HG02885 (cell line): ENCODE data around the gene ROBO1.

Source experiments
- ATAC-seq: cut with Tn5 transposase; IDR thresholded peaks from one replicate; pipeline ENCODE4 v1.9.1; 2021; ENCODE audit warnings: mild to moderate bottlenecking; ENCODE audit not compliant: unreplicated experiment, poor library complexity

ROBO1 gene

DNA sequence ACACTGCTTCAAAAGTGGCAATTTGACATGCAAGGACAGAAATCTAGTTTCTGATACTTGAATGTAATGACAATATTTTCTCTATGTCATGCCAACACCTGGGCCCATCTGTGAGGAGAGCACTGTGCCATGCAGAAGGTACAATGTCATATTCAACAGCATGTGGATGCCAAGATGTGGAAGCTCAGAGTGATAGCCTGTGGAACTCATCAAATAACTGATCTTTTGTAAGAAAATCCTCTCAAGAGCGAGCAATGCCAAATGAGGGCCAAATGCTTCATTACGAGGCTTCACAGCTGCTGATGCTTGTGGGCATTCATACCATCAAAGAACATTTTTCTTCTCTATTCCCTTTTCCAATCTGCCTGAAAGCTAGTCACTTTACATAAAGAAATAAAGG is 95.1 kb downstream of the ROBO1 start:
- no peak for ATAC-seq

DNA sequence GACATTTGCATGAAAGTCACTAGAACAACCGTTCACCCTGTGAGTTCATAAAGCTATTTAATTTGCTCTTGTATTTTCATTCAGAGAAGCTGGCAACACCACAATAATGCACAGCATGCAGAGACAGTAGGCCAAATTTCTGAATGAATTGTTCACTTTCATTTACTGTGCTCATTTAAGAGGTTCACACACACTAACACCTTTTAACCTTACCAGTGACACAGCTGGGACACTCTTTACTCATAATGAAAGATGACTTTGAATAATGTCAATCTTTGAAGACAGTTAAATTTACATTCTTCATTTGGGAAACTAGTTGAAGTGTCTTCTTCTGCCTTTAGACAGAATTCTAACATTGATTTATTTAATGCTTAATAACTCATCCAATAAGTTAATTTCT is 95.7 kb downstream of the ROBO1 start:
- ATAC-seq, result no peak

- no peak for ATAC-seq
Observed at GRCh38 chr3:79670178-79670577, 97.6 kb downstream of the ROBO1 start.

- ATAC-seq, result no peak
Observed at GRCh38 chr3:79664455-79664854, 103.3 kb downstream of the ROBO1 start.

DNA sequence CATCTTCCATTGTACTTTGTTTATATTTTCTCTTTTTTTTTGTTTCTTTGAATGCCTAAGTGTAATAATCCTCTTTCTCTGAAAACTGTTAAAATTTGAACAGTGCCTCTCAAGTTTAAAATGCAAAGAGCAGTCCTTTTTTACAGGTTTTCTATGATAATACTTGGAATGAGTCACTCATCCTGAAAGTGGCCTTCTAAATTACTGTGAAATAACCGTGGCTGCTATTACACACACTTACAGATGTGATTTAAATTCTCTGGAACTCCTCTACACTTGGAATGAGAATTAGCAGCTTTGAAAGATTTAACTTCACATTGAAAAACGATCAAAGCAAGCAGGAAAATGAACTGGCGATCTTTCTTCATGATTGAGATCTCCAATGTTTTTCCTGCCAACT is 105.9 kb downstream of the ROBO1 start:
- ATAC-seq, result no peak

- ATAC-seq, result no peak
Observed at GRCh38 chr3:79657076-79657475, 110.7 kb downstream of the ROBO1 start.

DNA sequence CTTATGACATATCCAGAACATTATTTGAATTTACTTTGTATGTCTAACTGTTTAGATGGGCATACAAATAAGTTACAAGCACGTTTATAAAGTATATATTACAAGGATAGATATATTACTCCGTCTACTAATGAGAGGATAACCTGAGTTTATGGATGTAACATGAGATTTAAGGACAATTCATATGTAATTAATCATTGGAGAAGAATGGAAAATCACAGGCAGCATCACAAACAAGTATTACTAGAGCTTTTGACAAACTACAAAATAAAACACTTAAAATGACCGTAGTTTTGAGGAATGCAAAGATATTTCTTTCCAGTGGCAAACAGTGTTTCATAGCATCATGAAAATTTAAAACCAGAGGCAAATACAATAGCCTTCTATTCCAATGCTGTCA is 113.8 kb downstream of the ROBO1 start:
- ATAC-seq, result no peak

DNA sequence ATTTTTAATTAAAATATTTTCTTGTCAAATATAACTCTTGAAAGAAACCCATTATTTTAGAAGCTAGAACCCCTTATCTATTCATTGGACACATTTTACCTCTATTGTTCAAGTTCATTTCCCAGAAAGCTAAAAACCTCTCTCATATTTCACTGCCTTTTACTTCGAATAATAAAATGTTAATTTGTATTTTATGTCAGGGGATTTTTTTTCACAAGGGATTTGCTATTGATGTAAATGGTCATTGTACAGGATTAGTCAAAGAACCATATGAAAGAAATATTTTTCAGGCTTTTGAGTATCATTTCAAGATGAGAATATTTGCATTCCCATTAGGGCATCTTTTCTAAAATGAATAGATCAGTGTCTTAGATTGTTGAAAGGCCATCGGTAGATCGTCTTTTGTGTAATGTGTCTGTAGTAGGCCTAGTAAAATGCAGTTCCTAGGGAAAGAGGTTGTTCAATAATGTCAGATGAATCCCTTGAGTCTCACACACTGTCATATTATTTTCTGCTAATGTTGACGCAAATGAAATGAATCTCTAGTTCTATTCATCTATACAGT is 114.5 kb downstream of the ROBO1 start:
- ATAC-seq, result no peak

DNA sequence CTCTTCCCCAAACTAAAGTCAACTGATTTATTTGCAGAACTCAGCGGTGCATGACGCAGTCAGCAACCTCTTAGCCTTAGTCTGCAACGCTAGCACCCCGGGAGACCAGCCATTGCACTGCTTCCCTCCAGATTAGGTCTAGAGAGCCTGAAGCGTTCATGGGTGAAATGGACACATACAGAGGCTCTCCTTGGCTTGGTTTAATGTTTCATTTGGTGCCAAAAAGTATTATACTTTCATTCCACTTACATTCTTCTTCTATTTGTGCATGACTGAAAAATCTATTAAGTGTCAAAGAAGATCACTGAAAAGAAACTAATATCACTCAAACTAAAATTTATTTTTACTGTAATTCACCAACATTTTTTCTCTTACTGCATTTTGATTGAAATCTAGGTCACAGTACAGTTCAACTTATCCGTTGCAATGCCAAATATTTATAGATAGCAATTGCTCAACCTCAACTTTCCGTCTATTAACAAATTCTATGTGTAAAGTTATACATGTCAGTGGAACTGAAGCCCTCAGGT is 116.2 kb downstream of the ROBO1 start:
- no peak for ATAC-seq

GRCh38 chr3:79639855-79640254 is 127.9 kb downstream of the ROBO1 start:
- no peak for ATAC-seq

GRCh38 chr3:79636372-79636771 is 131.4 kb downstream of the ROBO1 start:
- ATAC-seq, result no peak

DNA sequence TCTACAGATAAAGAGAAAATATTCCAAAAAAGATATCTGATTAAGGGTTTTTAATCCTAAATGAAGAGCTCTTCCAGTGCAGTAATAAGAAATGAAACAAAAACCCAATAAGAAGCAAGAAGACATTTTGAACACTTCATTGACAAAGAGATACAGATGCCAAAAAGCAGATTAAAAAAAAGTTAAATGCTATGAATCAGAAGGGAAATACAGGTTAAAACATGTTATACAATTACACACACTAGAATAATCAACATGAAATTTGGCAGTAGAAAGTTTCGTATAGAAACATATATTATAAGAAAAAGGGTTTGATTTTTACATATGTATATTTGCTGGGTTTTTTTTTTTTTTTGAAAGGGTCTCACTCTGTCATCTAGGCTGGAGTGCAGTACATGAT is 135.0 kb downstream of the ROBO1 start:
- ATAC-seq, result no peak

- ATAC-seq, result no peak
Observed at GRCh38 chr3:79618883-79619282, 148.9 kb downstream of the ROBO1 start.

GRCh38 chr3:79606414-79606813 is 161.4 kb downstream of the ROBO1 start:
- ATAC-seq, result no peak

DNA sequence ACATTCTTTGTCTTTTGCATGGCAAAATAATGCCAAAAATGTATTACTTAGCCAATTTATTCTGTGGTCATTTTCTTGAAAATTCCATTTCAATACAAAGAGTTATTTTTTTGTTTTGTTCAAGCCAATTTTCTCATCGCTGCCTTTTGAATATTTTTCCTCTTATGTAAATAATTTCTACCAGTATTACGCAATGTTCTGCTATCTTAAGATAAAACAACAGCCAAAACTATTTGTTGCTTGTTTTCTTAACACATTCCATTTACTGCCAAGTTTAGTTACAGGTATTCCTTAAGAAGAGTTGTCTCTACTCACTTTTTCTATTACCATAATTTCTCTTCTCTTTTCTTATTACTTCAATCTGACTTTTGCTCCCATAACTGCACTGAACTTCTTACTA is 163.1 kb downstream of the ROBO1 start:
- no peak for ATAC-seq

- no peak for ATAC-seq
Observed at GRCh38 chr3:79602385-79602784, 165.4 kb downstream of the ROBO1 start.

DNA sequence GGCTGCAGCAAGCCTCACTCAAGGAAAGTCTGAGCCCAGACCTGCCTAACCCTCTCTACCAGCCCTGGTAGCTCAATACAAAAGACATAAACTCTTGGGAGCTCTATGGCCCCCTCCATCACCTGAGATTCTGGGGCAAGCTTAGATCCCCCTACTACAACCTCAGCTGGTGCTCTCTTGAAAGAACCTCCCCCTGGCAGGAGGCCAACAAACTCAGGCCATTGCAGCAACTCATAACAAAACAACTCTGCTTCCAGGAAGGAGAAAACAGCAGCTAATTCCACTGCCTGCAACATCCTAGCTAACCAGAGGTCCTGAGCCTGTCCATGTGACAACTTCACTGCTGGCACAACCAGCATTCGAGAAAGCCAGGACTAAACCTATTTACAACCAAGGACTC is 169.2 kb downstream of the ROBO1 start:
- no peak for ATAC-seq

DNA sequence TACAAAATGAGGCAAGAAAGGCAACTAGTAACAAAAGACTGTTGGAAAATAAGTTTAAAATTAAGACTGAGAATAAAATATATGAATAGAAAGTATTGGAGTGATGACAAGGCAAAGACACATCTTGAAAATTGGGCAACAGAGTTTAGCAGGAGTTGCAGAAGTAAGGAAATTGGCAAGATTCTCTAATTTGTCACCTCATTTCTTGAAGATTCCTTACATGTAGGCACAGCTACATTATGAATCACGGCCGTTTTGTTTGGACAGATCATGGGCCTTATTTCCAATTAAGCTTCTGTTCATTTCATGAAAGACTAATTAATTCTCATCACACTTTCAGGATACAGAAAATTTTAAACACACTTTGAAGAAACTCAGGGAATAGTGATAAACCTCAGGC is 170.1 kb downstream of the ROBO1 start:
- ATAC-seq, result no peak

DNA sequence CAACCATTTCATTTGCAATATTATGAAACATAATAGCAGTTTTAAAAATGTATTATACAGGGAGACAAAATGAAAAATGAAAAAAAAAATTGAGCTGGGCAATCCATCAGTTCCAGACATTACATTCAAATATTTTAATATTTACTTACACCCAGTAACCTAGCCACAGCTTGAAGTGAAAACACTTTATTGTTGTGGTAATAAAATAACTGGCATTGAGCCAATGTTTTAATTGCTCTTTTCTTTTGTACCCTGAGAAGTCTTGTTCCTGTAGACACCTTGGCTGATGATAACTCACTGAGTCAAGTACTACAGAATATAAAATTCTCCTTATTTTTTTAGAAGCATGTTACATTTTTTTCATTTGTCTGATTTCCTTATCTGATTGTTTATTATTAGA is 180.6 kb downstream of the ROBO1 start:
- no peak for ATAC-seq

DNA sequence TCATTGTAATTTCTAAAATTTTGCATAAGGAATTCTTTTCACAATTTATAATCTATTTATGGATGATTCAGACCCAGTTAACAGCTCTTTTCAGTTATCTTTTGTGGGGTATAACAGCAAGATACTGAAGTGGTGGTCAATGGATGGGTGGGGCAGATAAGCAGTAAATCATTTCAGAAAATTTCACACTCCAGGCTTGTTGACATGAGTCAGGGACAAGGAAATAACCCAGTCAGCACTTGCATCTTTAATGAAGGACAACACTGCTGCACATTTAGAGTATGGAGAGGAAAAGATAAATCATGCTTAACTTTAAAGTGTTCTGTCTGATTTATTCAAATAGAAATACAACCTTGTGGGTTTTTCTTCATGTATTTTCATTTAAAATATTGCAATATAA is 181.6 kb downstream of the ROBO1 start:
- no peak for ATAC-seq

- ATAC-seq, result no peak
Observed at GRCh38 chr3:79572930-79573329, 194.9 kb downstream of the ROBO1 start.

- no peak for ATAC-seq
Observed at GRCh38 chr3:79568938-79569337, 198.9 kb downstream of the ROBO1 start.

DNA sequence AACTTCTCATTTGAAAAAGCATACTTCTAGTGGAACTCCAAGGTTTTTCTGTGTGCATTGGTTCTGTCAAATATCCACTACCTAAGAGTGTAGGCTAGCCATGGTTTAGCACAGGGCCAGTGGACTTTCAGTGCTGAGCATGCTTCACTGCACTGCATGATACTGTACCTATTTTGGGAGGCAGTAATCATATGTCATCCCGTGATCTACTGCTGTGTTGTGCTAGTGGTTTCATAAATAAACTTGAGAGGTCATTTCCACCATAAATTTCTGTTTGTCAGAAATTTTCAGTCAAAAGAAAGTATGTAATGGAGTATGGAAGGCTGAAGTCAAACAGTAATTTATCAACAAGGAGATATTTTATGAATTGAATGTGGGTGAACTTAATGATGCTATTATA is 203.6 kb downstream of the ROBO1 start:
- ATAC-seq, result peak; percentile 77
